OCI-LY3 (cell line): ENCODE results near the gene RPL32.

Experiments
- H2AFZ ChIP-seq: fragments of 200-600, 300-600 bp; shearing (Covaris generic); 2 replicates; pipeline ENCODE4 v1.6.0; 2014; ENCODE audit warnings: antibody characterized with exemption, low read depth, low read length
- H3K27ac ChIP-seq: fragments of 200-600, 300-600 bp; sonication (generic); 2 replicates; pipeline ENCODE4 v1.5.1; 2014; ENCODE audit warnings: mild to moderate bottlenecking, low read length, moderate library complexity, mixed read lengths
- H3K27me3 ChIP-seq: fragments of 200-600, 300-600 bp; sonication (generic); 2 replicates; pipeline ENCODE4 v1.6.1; 2014; ENCODE audit warnings: low read depth, low read length, mixed read lengths
- H3K36me3 ChIP-seq: fragments of 200-600, 300-600 bp; sonication (generic); replicated peaks from 2 replicates; pipeline ENCODE3; 2014; ENCODE audit warnings: low read depth, low read length, mixed read lengths
- H3K4me1 ChIP-seq: fragments of 300-600, 200-600 bp; sonication (generic); 2 replicates; pipeline ENCODE4 v1.6.1; 2014; ENCODE audit warnings: low read length, mixed read lengths
- H3K4me2 ChIP-seq: fragments of 200-600, 300-600 bp; sonication (generic); 2 replicates; pipeline ENCODE4 v1.6.1; 2014; ENCODE audit warnings: low read length, mixed read lengths
- H3K4me3 ChIP-seq: fragments of 300-600, 200-600 bp; sonication (generic); 2 replicates; pipeline ENCODE4 v1.5.1; 2014; ENCODE audit warnings: antibody characterized with exemption, mild to moderate bottlenecking, low read length, moderate library complexity
- H3K79me2 ChIP-seq: fragments of 300-600, 200-600 bp; shearing (Covaris generic); 2 replicates; pipeline ENCODE4 v1.6.1; 2014; ENCODE audit warnings: mild to moderate bottlenecking, low read length, mixed read lengths
- H3K9ac ChIP-seq: fragments of 300-600, 200-600 bp; shearing (Covaris generic); 2 replicates; pipeline ENCODE4 v1.6.0; 2014; ENCODE audit warnings: mild to moderate bottlenecking, low read length, moderate library complexity
- H3K9me3 ChIP-seq: fragments of 200-600, 300-600 bp; shearing (Covaris generic); 2 replicates; pipeline ENCODE4 v1.6.1; 2014; ENCODE audit warnings: low read length, mixed read lengths; ENCODE audit not compliant: insufficient read depth
- H4K20me1 ChIP-seq: fragments of 200-600, 300-600 bp; sonication (generic); 2 replicates; pipeline ENCODE4 v1.6.1; 2016; ENCODE audit warnings: low read length, mixed read lengths; ENCODE audit not compliant: insufficient read depth
- CTCF ChIP-seq: fragments of 200-600, 300-600 bp; sonication (generic); IDR thresholded peaks from 2 replicates; pipeline ENCODE4 v1.5.1; 2014; ENCODE audit warnings: antibody characterized with exemption, low read length, low read depth
- EZH2phosphoT487 ChIP-seq: fragments of 200-600 bp; shearing (Covaris generic); IDR thresholded peaks from 2 replicates; pipeline ENCODE4 v1.6.1; 2018; ENCODE audit warnings: antibody characterized with exemption, mixed run types, low read depth

The RPL32 gene

GRCh38 chr3:12878141-12878574, 36.8 kb upstream of the RPL32 start:
- no peak overlapping the region for H3K27ac ChIP-seq
- no peak overlapping the region for H3K4me3 ChIP-seq
- no peak overlapping the region for H3K9ac ChIP-seq
- no peaks in the 10 kb centered on the region for H3K79me2 ChIP-seq
- H3K4me1 ChIP-seq = peaks cover 11% of the 10 kb centered on the region
- no peak overlapping the region for H3K4me2 ChIP-seq
- no peaks in the 10 kb centered on the region for H3K27me3 ChIP-seq
- H3K9me3 ChIP-seq = no peaks in the 10 kb centered on the region
- H3K36me3 ChIP-seq = no peaks in the 10 kb centered on the region
- no peaks in the 10 kb centered on the region for H4K20me1 ChIP-seq
- TF ChIP-seq EZH2phosphoT487 (no peak), CTCF (no peak)
- no peak overlapping the region for H2AFZ ChIP-seq

- Histone ChIP-seq H2AFZ (no peak overlapping the region), H3K9ac (no peak overlapping the region), H3K9me3 (no peaks in the 10 kb centered on the region), H3K4me2 (no peak overlapping the region), H3K4me1 (peaks cover 6% of the 10 kb centered on the region), H4K20me1 (no peaks in the 10 kb centered on the region), H3K4me3 (no peak overlapping the region), H3K79me2 (no peaks in the 10 kb centered on the region), H3K27me3 (no peaks in the 10 kb centered on the region), H3K27ac (no peak overlapping the region), H3K36me3 (no peaks in the 10 kb centered on the region)
- TF ChIP-seq EZH2phosphoT487 (no peak), CTCF (no peak)
Measured at GRCh38 chr3:12877040-12877439, 35.7 kb upstream of the RPL32 start.

GRCh38 chr3:12875857-12876836, 34.8 kb upstream of the RPL32 start:
- H3K4me1 ChIP-seq = peaks cover 4% of the 10 kb centered on the region
- no peak overlapping the region for H3K4me3 ChIP-seq
- no peak for TF ChIP-seq CTCF
- TF ChIP-seq EZH2phosphoT487 = no peak
- no peak overlapping the region for H3K9ac ChIP-seq
- no peaks in the 10 kb centered on the region for H3K36me3 ChIP-seq
- no peaks in the 10 kb centered on the region for H3K79me2 ChIP-seq
- no peaks in the 10 kb centered on the region for H3K9me3 ChIP-seq
- 0 out of 2 replicates have a peak, but pooled peaks cover 6% of the 10 kb centered on the region for H3K27me3 ChIP-seq
- H4K20me1 ChIP-seq = no peaks in the 10 kb centered on the region
- no peak overlapping the region for H3K27ac ChIP-seq
- H2AFZ ChIP-seq = no peak overlapping the region
- H3K4me2 ChIP-seq = no peak overlapping the region

- Histone ChIP-seq H3K9me3 (no peaks in the 10 kb centered on the region), H3K36me3 (no peaks in the 10 kb centered on the region), H3K27ac (no peak overlapping the region), H3K4me3 (peak overlapping the region; percentile 64; the same call in 1 of the 2 replicates), H3K4me2 (peak overlapping the region; percentile 75), H3K27me3 (peaks cover 25% of the 10 kb centered on the region), H4K20me1 (no peaks in the 10 kb centered on the region), H3K9ac (no peak overlapping the region), H3K4me1 (peaks cover 26% of the 10 kb centered on the region), H2AFZ (no peak overlapping the region), H3K79me2 (no peaks in the 10 kb centered on the region)
- TF ChIP-seq CTCF (no peak), EZH2phosphoT487 (no peak)
Measured at GRCh38 chr3:12871404-12871983, 30.1 kb upstream of the RPL32 start.
